ENCODE measurements around the gene PTPRM. TPM values are rescaled to one million over a fixed set of nuclear protein-coding genes. Genes with fewer than 3 reads are reported as not detected.

Gene PTPRM
- total RNA-seq, 1 donor from 2014 or later = 13.9 TPM

DNA sequence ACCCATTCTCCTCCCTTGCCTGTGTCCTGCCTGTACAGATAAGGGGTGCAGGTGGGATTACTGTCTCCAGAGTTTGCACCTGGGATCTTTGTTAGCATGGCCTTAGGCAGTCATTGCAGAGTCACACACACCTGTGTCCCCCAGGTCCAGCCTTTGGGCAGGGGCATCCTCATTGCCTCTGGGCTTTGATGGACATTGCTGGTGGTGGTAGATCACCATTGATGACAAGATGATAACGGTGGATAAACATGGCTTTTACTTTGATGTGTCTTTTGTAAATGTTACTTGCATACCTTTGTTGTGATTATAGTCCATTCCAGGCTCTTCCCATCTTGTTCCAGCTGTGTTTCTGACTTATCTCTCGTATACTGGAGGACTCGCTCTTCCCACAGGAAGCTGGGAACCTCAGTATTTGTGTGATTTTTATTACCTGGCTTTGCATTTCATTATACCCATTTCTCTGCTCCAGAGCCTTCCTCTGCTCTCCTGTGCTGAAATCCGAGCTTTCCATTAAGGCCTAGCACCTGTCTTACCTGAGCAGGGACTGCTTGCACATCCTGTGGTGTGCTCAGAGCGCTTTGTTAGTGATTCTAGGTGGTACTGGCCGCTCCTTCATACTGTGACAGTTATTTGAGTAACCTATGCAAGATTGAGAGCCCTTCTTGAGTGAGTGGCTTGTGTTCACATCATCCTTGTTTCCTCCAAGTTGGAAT lies 79.2 kb downstream of the PTPRM start:
- no peaks in the 10 kb centered on the region for H3K9me3 ChIP-seq (ENCODE audit: low read depth)
- Mint-ChIP-seq H3K36me3 (peaks cover 3% of the 10 kb centered on the region), H3K4me3 (no peak overlapping the region), H3K4me1 (no peaks in the 10 kb centered on the region), H3K27ac (no peak overlapping the region), H3K9me3 (peaks cover 16% of the 10 kb centered on the region), H3K27me3 (ENCODE audit: insufficient read depth, low read depth) (no peaks in the 10 kb centered on the region)
- no peak for DNase-seq (ENCODE audit: low spot score)
- H3K27me3 ChIP-seq = no peaks in the 10 kb centered on the region
- no peak overlapping the region for H3K27ac ChIP-seq
- H4K20me1 ChIP-seq (ENCODE audit: low read depth) = no peaks in the 10 kb centered on the region
- no peaks in the 10 kb centered on the region for H3K36me3 ChIP-seq
- TF ChIP-seq, protein P1, sequence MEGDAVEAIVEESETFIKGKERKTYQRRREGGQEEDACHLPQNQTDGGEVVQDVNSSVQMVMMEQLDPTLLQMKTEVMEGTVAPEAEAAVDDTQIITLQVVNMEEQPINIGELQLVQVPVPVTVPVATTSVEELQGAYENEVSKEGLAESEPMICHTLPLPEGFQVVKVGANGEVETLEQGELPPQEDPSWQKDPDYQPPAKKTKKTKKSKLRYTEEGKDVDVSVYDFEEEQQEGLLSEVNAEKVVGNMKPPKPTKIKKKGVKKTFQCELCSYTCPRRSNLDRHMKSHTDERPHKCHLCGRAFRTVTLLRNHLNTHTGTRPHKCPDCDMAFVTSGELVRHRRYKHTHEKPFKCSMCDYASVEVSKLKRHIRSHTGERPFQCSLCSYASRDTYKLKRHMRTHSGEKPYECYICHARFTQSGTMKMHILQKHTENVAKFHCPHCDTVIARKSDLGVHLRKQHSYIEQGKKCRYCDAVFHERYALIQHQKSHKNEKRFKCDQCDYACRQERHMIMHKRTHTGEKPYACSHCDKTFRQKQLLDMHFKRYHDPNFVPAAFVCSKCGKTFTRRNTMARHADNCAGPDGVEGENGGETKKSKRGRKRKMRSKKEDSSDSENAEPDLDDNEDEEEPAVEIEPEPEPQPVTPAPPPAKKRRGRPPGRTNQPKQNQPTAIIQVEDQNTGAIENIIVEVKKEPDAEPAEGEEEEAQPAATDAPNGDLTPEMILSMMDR (IDR thresholded peaks at IDR 0.05) = no peak
- TF ChIP-seq EZH2 (IDR thresholded peaks at IDR 0.05) (no peak), EZH2phosphoT487 (IDR thresholded peaks at IDR 0.05) (no peak)
- peak overlapping the region; percentile 10 for H3K4me2 ChIP-seq
- no peaks in the 10 kb centered on the region for H3F3A ChIP-seq (ENCODE audit: low read depth)
- no peak overlapping the region for H3K4me3 ChIP-seq
- no peak overlapping the region for H3K9ac ChIP-seq
- H2AFZ ChIP-seq (replicated peaks) = no peak overlapping the region
- peaks cover 8% of the 10 kb centered on the region for H3K4me1 ChIP-seq
- H3K79me2 ChIP-seq (ENCODE audit: low read depth) = no peaks in the 10 kb centered on the region

DNA sequence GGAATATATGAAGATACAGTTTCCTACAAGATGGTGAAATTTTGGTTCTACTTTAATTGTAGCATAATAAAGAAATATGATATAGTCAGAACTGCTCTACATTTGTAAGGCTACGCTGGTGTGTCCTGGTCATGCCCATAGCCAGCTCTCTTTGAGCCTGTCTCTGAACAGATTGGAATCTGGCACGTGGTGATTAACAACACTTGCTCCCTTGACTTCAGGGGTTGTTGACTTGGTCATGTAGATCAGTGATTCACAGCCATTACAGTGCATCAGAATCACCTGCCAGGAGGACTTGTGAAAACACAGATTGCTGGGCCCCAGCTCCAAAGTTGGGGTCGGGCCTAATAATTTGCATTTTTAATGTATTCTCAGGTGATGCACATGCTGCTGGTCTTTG lies 80.4 kb downstream of the PTPRM start:
- no peak overlapping the region for H3K4me2 ChIP-seq
- H3K4me1 ChIP-seq = peaks cover 8% of the 10 kb centered on the region
- no peak overlapping the region for H2AFZ ChIP-seq (replicated peaks)
- Mint-ChIP-seq H3K36me3 (peaks cover 3% of the 10 kb centered on the region), H3K27me3 (ENCODE audit: insufficient read depth, low read depth) (no peaks in the 10 kb centered on the region), H3K4me1 (no peaks in the 10 kb centered on the region), H3K4me3 (no peak overlapping the region), H3K9me3 (peaks cover 20% of the 10 kb centered on the region), H3K27ac (no peak overlapping the region)
- no peaks in the 10 kb centered on the region for H3F3A ChIP-seq (ENCODE audit: low read depth)
- no peaks in the 10 kb centered on the region for H3K27me3 ChIP-seq
- no peaks in the 10 kb centered on the region for H3K36me3 ChIP-seq
- H3K4me3 ChIP-seq = no peak overlapping the region
- TF ChIP-seq, protein P1 (IDR thresholded peaks at IDR 0.05) = no peak
- TF ChIP-seq EZH2phosphoT487 (IDR thresholded peaks at IDR 0.05) = no peak
- no peak for TF ChIP-seq EZH2 (IDR thresholded peaks at IDR 0.05)
- no peak overlapping the region for H3K9ac ChIP-seq
- no peak overlapping the region for H3K27ac ChIP-seq
- no peak for DNase-seq (ENCODE audit: low spot score)
- H4K20me1 ChIP-seq (ENCODE audit: low read depth) = no peaks in the 10 kb centered on the region
- H3K79me2 ChIP-seq (ENCODE audit: low read depth) = no peaks in the 10 kb centered on the region
- no peaks in the 10 kb centered on the region for H3K9me3 ChIP-seq (ENCODE audit: low read depth)

DNA sequence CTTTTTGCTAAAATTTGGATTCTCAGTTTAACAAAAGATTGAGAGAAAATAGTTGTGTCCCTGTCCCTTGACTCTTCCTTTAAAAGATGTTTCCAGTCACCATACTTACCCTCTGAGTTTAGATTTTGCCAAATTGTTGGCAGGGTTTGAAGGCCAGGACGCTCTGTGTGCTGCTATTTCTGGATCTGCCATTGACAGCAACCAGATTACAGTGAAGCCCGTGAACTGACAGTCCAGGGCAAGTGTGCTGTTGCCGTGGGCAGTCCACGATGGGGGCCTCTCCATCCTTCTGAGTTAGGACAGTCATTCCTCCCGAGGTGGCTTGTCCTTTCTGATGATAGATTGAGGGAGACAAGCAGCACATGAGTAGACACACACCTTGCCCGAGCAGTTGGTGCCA lies 89.9 kb downstream of the PTPRM start:
- Mint-ChIP-seq H3K4me1 (peaks cover 19% of the 10 kb centered on the region), H3K27ac (peak overlapping the region; percentile 3), H3K36me3 (no peaks in the 10 kb centered on the region), H3K27me3 (ENCODE audit: insufficient read depth, low read depth) (peaks cover 2% of the 10 kb centered on the region), H3K4me3 (no peak overlapping the region), H3K9me3 (peaks cover 8% of the 10 kb centered on the region)
- Histone ChIP-seq H3F3A (ENCODE audit: low read depth) (no peaks in the 10 kb centered on the region), H3K9me3 (ENCODE audit: low read depth) (no peaks in the 10 kb centered on the region), H3K4me2 (no peak overlapping the region), H3K36me3 (no peaks in the 10 kb centered on the region), H3K79me2 (ENCODE audit: low read depth) (no peaks in the 10 kb centered on the region), H3K27ac (no peak overlapping the region), H3K27me3 (no peaks in the 10 kb centered on the region), H3K4me3 (no peak overlapping the region), H2AFZ (replicated peaks) (no peak overlapping the region), H3K9ac (no peak overlapping the region), H4K20me1 (ENCODE audit: low read depth) (no peaks in the 10 kb centered on the region), H3K4me1 (peaks cover 10% of the 10 kb centered on the region)
- DNase-seq (ENCODE audit: low spot score) = no peak
- TF ChIP-seq, protein P1 (IDR thresholded peaks at IDR 0.05) = no peak
- TF ChIP-seq EZH2phosphoT487 (IDR thresholded peaks at IDR 0.05) (no peak), EZH2 (IDR thresholded peaks at IDR 0.05) (no peak)

Measured in neural progenitor cell (in vitro differentiated cells).